Liver (tissue), 9 donors: ENCODE data around the gene SLC16A8. TPM values are rescaled to one million over a fixed set of nuclear protein-coding genes. Genes with fewer than 3 reads are reported as not detected.

Source experiments
- DNase-seq: peaks from one replicate; pipeline ENCODE4 v3.0.0-alpha.2; 2017; ENCODE audit warnings: low spot score
- H3K27ac ChIP-seq, 2 donors: one replicate each; pipeline ENCODE4 v1.7.0; 2013; ENCODE audit warnings: inconsistent platforms in 2 of 2, low read length in 2 of 2, control low read depth in 1 of 2, low read depth in 1 of 2, mild to moderate bottlenecking in 1 of 2
- H3K27me3 ChIP-seq, 4 donors: one replicate each; pipeline versions ENCODE4 v1.6.1 to v1.7.0; 2013; ENCODE audit warnings: low read length in 3 of 4, inconsistent platforms in 1 of 4, mild to moderate bottlenecking in 1 of 4, moderate library complexity in 1 of 4; ENCODE audit not compliant: control insufficient read depth in 4 of 4, insufficient read depth in 4 of 4
- H3K36me3 ChIP-seq, 4 donors: one replicate each; pipeline versions ENCODE4 v1.6.1 to v1.7.0; 2013; ENCODE audit warnings: low read length in 3 of 4, mild to moderate bottlenecking in 3 of 4, low read depth in 1 of 4, moderate library complexity in 1 of 4; ENCODE audit not compliant: control insufficient read depth in 4 of 4, insufficient read depth in 3 of 4
- H3K4me1 ChIP-seq, 4 donors: one replicate each; pipeline versions ENCODE4 v1.6.1 to v1.7.0; 2013; ENCODE audit warnings: low read length in 3 of 4, mild to moderate bottlenecking in 3 of 4, moderate library complexity in 1 of 4; ENCODE audit not compliant: control insufficient read depth in 4 of 4, insufficient read depth in 4 of 4
- H3K4me3 ChIP-seq, 3 donors: one replicate each; pipeline versions ENCODE4 v1.6.1 to v1.7.0; 2013; ENCODE audit warnings: low read length in 3 of 3, control low read depth in 1 of 3, low read depth in 1 of 3, mild to moderate bottlenecking in 1 of 3
- H3K9ac ChIP-seq, 2 donors: one replicate each; pipeline ENCODE4 v1.7.0; 2013; ENCODE audit warnings: low read length in 2 of 2, mild to moderate bottlenecking in 2 of 2, moderate library complexity in 2 of 2, control low read depth in 1 of 2, low read depth in 1 of 2
- H3K9me3 ChIP-seq, 4 donors: one replicate each; pipeline versions ENCODE4 v1.6.1 to v1.7.0; 2013; ENCODE audit warnings: low read length in 3 of 4; ENCODE audit not compliant: control insufficient read depth in 4 of 4
- ATF3 ChIP-seq: IDR thresholded peaks from 2 replicates; pipeline ENCODE4 v1.6.1; 2016; ENCODE audit warnings: antibody characterized with exemption
- CTCF ChIP-seq: fragments of 150-350 bp; IDR thresholded peaks from 2 replicates; pipeline ENCODE4 v1.5.1; 2017; ENCODE audit warnings: improper control_type of control experiment, low read depth, low read length; ENCODE audit not compliant: missing input control
- EGR1 ChIP-seq, 2 donors: IDR thresholded peaks; 2 replicates each; pipeline ENCODE4 v1.6.1; 2016 to 2018; ENCODE audit warnings: antibody characterized with exemption in 2 of 2, low read depth in 2 of 2
- FOXA1 ChIP-seq: IDR thresholded peaks from 2 replicates; pipeline ENCODE4 v1.6.1; 2016; ENCODE audit warnings: antibody characterized with exemption
- FOXA2 ChIP-seq: IDR thresholded peaks from 2 replicates; pipeline ENCODE4 v1.6.1; 2016; ENCODE audit warnings: antibody characterized with exemption
- HNF4A ChIP-seq, 2 donors: conservative IDR thresholded peaks; 2 replicates each; pipeline ENCODE4 v1.6.1; 2016; ENCODE audit warnings: antibody characterized with exemption in 2 of 2, mild to moderate bottlenecking in 2 of 2
- HNF4G ChIP-seq: IDR thresholded peaks from 2 replicates; pipeline ENCODE4 v1.6.1; 2016; ENCODE audit warnings: antibody characterized with exemption
- JUND ChIP-seq, 2 donors: IDR thresholded peaks; 2 replicates each; pipeline ENCODE4 v1.6.1; 2016; ENCODE audit warnings: antibody characterized with exemption in 2 of 2
- MAX ChIP-seq: IDR thresholded peaks from 2 replicates; pipeline ENCODE4 v1.6.1; 2016; ENCODE audit warnings: antibody characterized with exemption
- NR2F2 ChIP-seq: IDR thresholded peaks from 2 replicates; pipeline ENCODE4 v1.6.1; 2016; ENCODE audit warnings: antibody characterized with exemption
- RAD21 ChIP-seq, 2 donors: IDR thresholded peaks; 2 replicates each; pipeline ENCODE4 v1.6.1; 2016; ENCODE audit warnings: antibody characterized with exemption in 2 of 2, mild to moderate bottlenecking in 2 of 2
- REST ChIP-seq: IDR thresholded peaks from 2 replicates; pipeline ENCODE4 v1.6.1; 2016; ENCODE audit warnings: antibody characterized with exemption, mild to moderate bottlenecking
- RXRA ChIP-seq, 2 donors: IDR thresholded peaks; 2 replicates each; pipeline ENCODE4 v1.6.1; 2017 to 2018; ENCODE audit warnings: antibody characterized with exemption in 2 of 2, mild to moderate bottlenecking in 1 of 2
- TAF1 ChIP-seq: conservative IDR thresholded peaks from 2 replicates; pipeline ENCODE4 v1.6.1; 2016; ENCODE audit warnings: antibody characterized with exemption, mild to moderate bottlenecking
- YY1 ChIP-seq: IDR thresholded peaks from 2 replicates; pipeline ENCODE4 v1.6.1; 2016; ENCODE audit warnings: antibody characterized with exemption, mild to moderate bottlenecking
- ZBTB33 ChIP-seq: IDR thresholded peaks from 2 replicates; pipeline ENCODE4 v1.6.1; 2016; ENCODE audit warnings: antibody characterized with exemption
- WGBS: extraction: QIAGEN DNeasy Blood & Tissue Kit; methylation state at CpG from one replicate; pipeline ENCODE4 v1.1.7; 2013; 5-methylcytosine and 5-hydroxymethylcytosine counted together
- polyA plus RNA-seq, 2 donors: library from polyadenylated mRNA; stranded (reverse) in 1 of 2; unstranded in 1 of 2; fragments of 200-250 nt in 1 of 2; fragments of >200 nt in 1 of 2; fragmentation: Nextera tagmentation in 1 of 2; extraction: Ambion mirVana in 1 of 2; gene quantifications; one replicate each; pipeline versions ENCODE4 v1.2.1 to v1.2.3, GENCODE V29; 2013 to 2015
- total RNA-seq, 2 donors: library from RNA; depleted of rRNA; stranded (reverse); fragments of >200 nt; gene quantifications; one replicate each; pipeline ENCODE4 v1.2.3, GENCODE V29; 2014
- donor health status: healthy.
- donor health status: healthy.
- donor health status: healthy.
- donor health status: healthy.
- donor health status: healthy.

The SLC16A8 gene
- total and polyA plus RNA-seq, 4 donors = 0.10 TPM; not detected in 3

- Histone ChIP-seq H3K4me3 (no peak overlapping the region), H3K9me3 (no peaks in the 10 kb centered on the region), H3K9ac (no peak overlapping the region), H3K4me1 (peaks cover 4 to 16% (median 15%) of the 10 kb centered on the region in 4 donors), H3K36me3 (no peaks in the 10 kb centered on the region), H3K27ac (no peak overlapping the region), H3K27me3 (no peaks in the 10 kb centered on the region)
- TF ChIP-seq ZBTB33 (no peak), RAD21 (IDR thresholded peaks at IDR 0.05) (no peak), YY1 (no peak), HNF4A (conservative IDR thresholded peaks at IDR 0.05) (no peak), REST (no peak), FOXA2 (no peak), HNF4G (no peak), CTCF (no peak), FOXA1 (no peak), EGR1 (IDR thresholded peaks at IDR 0.05; ENCODE audit: low read depth in 2 of 2) (no peak)
- WGBS = 88% methylated on average over 5 of the region's 5 CpGs
- DNase-seq = no peak
These were observed 1.5 kb upstream of the SLC16A8 start for GRCh38 chr22:38085501-38085900.

GRCh38 chr22:38085056-38085455 lies 1.1 kb upstream of the SLC16A8 start:
- H3K27me3 ChIP-seq = no peaks in the 10 kb centered on the region
- H3K9ac ChIP-seq = no peak overlapping the region
- H3K9me3 ChIP-seq = no peaks in the 10 kb centered on the region
- no peak overlapping the region for H3K4me3 ChIP-seq
- DNase-seq = no peak
- no peaks in the 10 kb centered on the region for H3K36me3 ChIP-seq
- H3K4me1 ChIP-seq = peaks cover 4 to 17% (median 15%) of the 10 kb centered on the region in 4 donors
- 96% methylated on average over 12 of the region's 12 CpGs for WGBS
- no peak overlapping the region for H3K27ac ChIP-seq
- TF ChIP-seq RAD21 (IDR thresholded peaks at IDR 0.05) = no peak
- no peak for TF ChIP-seq EGR1 (IDR thresholded peaks at IDR 0.05; ENCODE audit: low read depth in 2 of 2)
- TF ChIP-seq MAX = no peak
- TF ChIP-seq NR2F2 = no peak
- TF ChIP-seq TAF1 = no peak
- no peak for TF ChIP-seq HNF4G
- TF ChIP-seq REST = no peak
- TF ChIP-seq ZBTB33 = no peak
- no peak for TF ChIP-seq CTCF
- no peak for TF ChIP-seq RXRA (IDR thresholded peaks at IDR 0.05)
- no peak for TF ChIP-seq ATF3
- no peak for TF ChIP-seq JUND (IDR thresholded peaks at IDR 0.05)
